HepG2 (cell line): ENCODE results near the gene SMC6. TPM values are rescaled to one million over a fixed set of nuclear protein-coding genes. Genes with fewer than 3 reads are reported as not detected.

Experiments
- CCDC6 ChIP-seq: sonication (generic); formaldehyde crosslinking; IDR thresholded peaks from 2 replicates; pipeline ENCODE4 v1.8.1; 2022; ENCODE audit warnings: mild to moderate bottlenecking, missing genetic modification reagents, moderate library complexity
- FIP1L1 ChIP-seq: fragments of 200-400 bp; formaldehyde crosslinking; IDR thresholded peaks from 2 replicates; pipeline ENCODE4 v1.6.1; 2018; ENCODE audit warnings: low read depth, mild to moderate bottlenecking, low read length, moderate library complexity, borderline replicate concordance; ENCODE audit not compliant: insufficient read depth
- GABPB1 ChIP-seq: IDR thresholded peaks from 2 replicates; pipeline ENCODE4 v1.6.1; 2016; ENCODE audit warnings: mild to moderate bottlenecking, missing genetic modification reagents, moderate library complexity, missing compliant biosample characterization
- KLF13 ChIP-seq: sonication (generic); formaldehyde crosslinking; IDR thresholded peaks from 2 replicates; pipeline ENCODE4 v1.4.0; 2020; ENCODE audit warnings: mild to moderate bottlenecking, missing genetic modification reagents
- MTF1 ChIP-seq: sonication (generic); formaldehyde crosslinking; IDR thresholded peaks from 2 replicates; pipeline ENCODE4 v1.5.0; 2020; ENCODE audit warnings: missing genetic modification reagents
- MYC ChIP-seq: sonication (generic); formaldehyde crosslinking; IDR thresholded peaks from 2 replicates; pipeline ENCODE4 v1.9.0; 2021; ENCODE audit warnings: missing genetic modification reagents, borderline replicate concordance
- MZF1 ChIP-seq: sonication (generic); formaldehyde crosslinking; IDR thresholded peaks from 2 replicates; pipeline ENCODE4 v1.8.1; 2023; ENCODE audit warnings: mild to moderate bottlenecking, missing genetic modification reagents, borderline replicate concordance
- SPEN ChIP-seq: sonication (generic); formaldehyde crosslinking; IDR thresholded peaks from 2 replicates; pipeline ENCODE4 v1.5.1; 2020; ENCODE audit warnings: low read depth, mild to moderate bottlenecking, missing genetic modification reagents
- USF2 ChIP-seq, 2 experiments: sonication (generic) in 1 of 2; formaldehyde crosslinking in 1 of 2; IDR thresholded peaks; 2 replicates each; pipeline versions ENCODE4 v1.5.1 to v1.6.1; 2011 to 2020; ENCODE audit warnings: borderline replicate concordance in 1 of 2, low read depth in 1 of 2, low read length in 1 of 2, mild to moderate bottlenecking in 1 of 2, missing genetic modification reagents in 1 of 2, moderate library complexity in 1 of 2
- ZNF296 ChIP-seq: sonication (generic); formaldehyde crosslinking; conservative IDR thresholded peaks from 2 replicates; pipeline ENCODE4 v1.5.0; 2020; ENCODE audit warnings: mild to moderate bottlenecking, missing genetic modification reagents
- ZNF343 ChIP-seq: sonication (generic); formaldehyde crosslinking; IDR thresholded peaks from 2 replicates; pipeline ENCODE4 v1.4.0; 2020; ENCODE audit warnings: mild to moderate bottlenecking, missing genetic modification reagents
- ZNF362 ChIP-seq: sonication (generic); formaldehyde crosslinking; IDR thresholded peaks from 2 replicates; pipeline ENCODE4 v1.4.0; 2020; ENCODE audit warnings: missing genetic modification reagents, mild to moderate bottlenecking, borderline replicate concordance
- ZNF598 ChIP-seq: sonication (generic); formaldehyde crosslinking; IDR thresholded peaks from 2 replicates; pipeline ENCODE4 v1.5.1; 2020; ENCODE audit warnings: mild to moderate bottlenecking, missing genetic modification reagents, borderline replicate concordance
- ZNF878 ChIP-seq: sonication (generic); formaldehyde crosslinking; IDR thresholded peaks from 2 replicates; pipeline ENCODE4 v1.8.1; 2023; ENCODE audit warnings: mild to moderate bottlenecking, missing genetic modification reagents, moderate library complexity
- ZNF891 ChIP-seq: sonication (generic); formaldehyde crosslinking; IDR thresholded peaks from 2 replicates; pipeline ENCODE4 v1.5.0; 2020; ENCODE audit warnings: mild to moderate bottlenecking, missing genetic modification reagents
- polyA plus RNA-seq, 8 experiments: library from polyadenylated mRNA; depleted of rRNA in 3 of 8; stranded (reverse) in 7 of 8; unstranded in 1 of 8; fragments of >200 nt; fragmentation: Illumina TruSeq in 4 of 8; extraction: Trizol in 4 of 8; gene quantifications; 2 replicates each; pipeline versions ENCODE4 v1.2.1 to v1.2.3, GENCODE V29; 2011 to 2016; ENCODE audit warnings: low read depth in 4 of 8, missing spikeins in 1 of 8, mixed read lengths in 1 of 8; ENCODE audit not compliant: insufficient read depth in 1 of 8
- total RNA-seq, 5 experiments: library from RNA; depleted of rRNA; stranded (reverse); fragments of >200 nt; fragmentation: Illumina TruSeq; extraction: Trizol; gene quantifications; 2 replicates each; pipeline ENCODE4 v1.2.3, GENCODE V29; 2016; ENCODE audit warnings: low read depth in 1 of 5
- TF ChIP-seq, protein P1 (sequence below): sonication (generic); formaldehyde crosslinking; conservative IDR thresholded peaks from 2 replicates; pipeline ENCODE4 v1.8.0; 2022; ENCODE audit warnings: missing genetic modification reagents
- TF ChIP-seq, protein P2 (sequence below): IDR thresholded peaks from 2 replicates; pipeline ENCODE4 v1.6.1; 2016
- TF ChIP-seq, protein P3 (sequence below): sonication (generic); formaldehyde crosslinking; IDR thresholded peaks from 2 replicates; pipeline ENCODE4 v1.5.0; 2020; ENCODE audit warnings: missing genetic modification reagents
- TF ChIP-seq, protein P4 (sequence below): sonication (generic); formaldehyde crosslinking; IDR thresholded peaks from 2 replicates; pipeline ENCODE4 v1.8.0; 2022; ENCODE audit warnings: mild to moderate bottlenecking, missing genetic modification reagents

SMC6 gene
- total and polyA plus RNA-seq, 2 of the 13 experiments (the other 11 are each of a cell fraction or from before 2014, with no cell fraction given): 18.9 to 55.3 TPM

DNA sequence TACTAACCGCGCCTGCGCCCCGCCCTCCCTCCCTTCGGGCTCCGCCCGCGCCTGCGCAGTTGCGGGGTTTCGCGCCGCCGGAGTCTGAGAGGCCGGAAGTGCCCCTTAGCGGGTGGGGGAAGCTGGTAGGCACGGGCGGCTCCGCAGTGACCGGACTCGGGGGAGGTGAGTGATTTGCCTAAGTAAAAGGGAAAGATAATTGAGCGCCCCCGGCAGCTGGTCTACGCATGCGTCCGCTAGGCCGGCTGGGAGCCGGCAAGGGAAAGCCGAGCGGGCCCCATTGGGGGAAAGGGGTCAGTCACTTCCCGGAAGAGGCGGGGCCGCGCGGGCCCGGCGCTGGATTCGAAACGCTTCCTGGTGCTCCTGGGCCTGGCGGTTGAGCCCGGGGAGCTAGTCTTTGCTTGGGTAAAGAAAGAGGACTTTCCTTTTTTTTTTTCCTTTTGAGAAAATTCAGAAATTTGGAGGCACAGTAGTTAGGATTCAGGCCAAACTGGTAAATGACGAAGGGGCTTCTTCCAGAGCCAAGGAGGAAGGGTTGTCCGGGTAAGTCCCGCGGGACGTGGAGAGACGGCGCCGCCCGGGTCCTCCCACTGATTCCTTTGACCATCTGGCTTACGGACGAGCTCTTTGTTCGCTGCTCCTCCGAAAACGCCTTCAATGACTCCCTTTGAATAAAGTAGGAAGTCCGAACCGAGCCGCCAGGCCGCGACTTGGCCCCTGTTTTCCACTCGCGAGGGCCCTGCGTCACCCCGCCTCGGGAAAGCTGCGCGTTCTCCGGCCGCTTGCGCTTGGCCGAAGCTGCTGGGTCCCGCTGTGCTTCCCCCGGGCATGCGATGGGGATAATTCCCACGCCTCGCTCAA lies at the start of gene SMC6, which contains the start of gene GEN1 (continued):
- TF ChIP-seq, protein P1, sequence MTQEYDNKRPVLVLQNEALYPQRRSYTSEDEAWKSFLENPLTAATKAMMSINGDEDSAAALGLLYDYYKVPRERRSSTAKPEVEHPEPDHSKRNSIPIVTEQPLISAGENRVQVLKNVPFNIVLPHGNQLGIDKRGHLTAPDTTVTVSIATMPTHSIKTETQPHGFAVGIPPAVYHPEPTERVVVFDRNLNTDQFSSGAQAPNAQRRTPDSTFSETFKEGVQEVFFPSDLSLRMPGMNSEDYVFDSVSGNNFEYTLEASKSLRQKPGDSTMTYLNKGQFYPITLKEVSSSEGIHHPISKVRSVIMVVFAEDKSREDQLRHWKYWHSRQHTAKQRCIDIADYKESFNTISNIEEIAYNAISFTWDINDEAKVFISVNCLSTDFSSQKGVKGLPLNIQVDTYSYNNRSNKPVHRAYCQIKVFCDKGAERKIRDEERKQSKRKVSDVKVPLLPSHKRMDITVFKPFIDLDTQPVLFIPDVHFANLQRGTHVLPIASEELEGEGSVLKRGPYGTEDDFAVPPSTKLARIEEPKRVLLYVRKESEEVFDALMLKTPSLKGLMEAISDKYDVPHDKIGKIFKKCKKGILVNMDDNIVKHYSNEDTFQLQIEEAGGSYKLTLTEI: no peak
- TF ChIP-seq, protein P2, sequence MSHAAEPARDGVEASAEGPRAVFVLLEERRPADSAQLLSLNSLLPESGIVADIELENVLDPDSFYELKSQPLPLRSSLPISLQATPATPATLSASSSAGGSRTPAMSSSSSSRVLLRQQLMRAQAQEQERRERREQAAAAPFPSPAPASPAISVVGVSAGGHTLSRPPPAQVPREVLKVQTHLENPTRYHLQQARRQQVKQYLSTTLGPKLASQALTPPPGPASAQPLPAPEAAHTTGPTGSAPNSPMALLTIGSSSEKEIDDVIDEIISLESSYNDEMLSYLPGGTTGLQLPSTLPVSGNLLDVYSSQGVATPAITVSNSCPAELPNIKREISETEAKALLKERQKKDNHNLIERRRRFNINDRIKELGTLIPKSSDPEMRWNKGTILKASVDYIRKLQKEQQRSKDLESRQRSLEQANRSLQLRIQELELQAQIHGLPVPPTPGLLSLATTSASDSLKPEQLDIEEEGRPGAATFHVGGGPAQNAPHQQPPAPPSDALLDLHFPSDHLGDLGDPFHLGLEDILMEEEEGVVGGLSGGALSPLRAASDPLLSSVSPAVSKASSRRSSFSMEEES (CRISPR knock-in tag): peak; percentile 16; the same call in 1 of the 2 replicates
- TF ChIP-seq USF2 (IDR thresholded peaks at IDR 0.05; ENCODE audit: low read depth, low read length) (no peak), USF2 (CRISPR knock-in tag; IDR thresholded peaks at IDR 0.05; ENCODE audit: borderline replicate concordance) (no peak), ZNF296 (CRISPR knock-in tag) (no peak), KLF13 (CRISPR knock-in tag) (no peak), ZNF343 (CRISPR knock-in tag) (no peak), ZNF878 (peak; percentile 78), MTF1 (CRISPR knock-in tag) (no peak), GABPB1 (CRISPR knock-in tag) (peak; percentile 95), SPEN (CRISPR knock-in tag) (no peak; the same call in 1 of the 2 replicates), MZF1 (0 out of 2 replicates have a peak, but pooled peaks have one; percentile 45), ZNF362 (no peak), ZNF598 (CRISPR knock-in tag) (no peak), FIP1L1 (no peak), ZNF891 (no peak), MYC (no peak), CCDC6 (no peak; the same call in 1 of the 2 replicates)
- TF ChIP-seq, protein P3, sequence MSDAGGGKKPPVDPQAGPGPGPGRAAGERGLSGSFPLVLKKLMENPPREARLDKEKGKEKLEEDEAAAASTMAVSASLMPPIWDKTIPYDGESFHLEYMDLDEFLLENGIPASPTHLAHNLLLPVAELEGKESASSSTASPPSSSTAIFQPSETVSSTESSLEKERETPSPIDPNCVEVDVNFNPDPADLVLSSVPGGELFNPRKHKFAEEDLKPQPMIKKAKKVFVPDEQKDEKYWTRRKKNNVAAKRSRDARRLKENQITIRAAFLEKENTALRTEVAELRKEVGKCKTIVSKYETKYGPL: no peak
- TF ChIP-seq, protein P4, sequence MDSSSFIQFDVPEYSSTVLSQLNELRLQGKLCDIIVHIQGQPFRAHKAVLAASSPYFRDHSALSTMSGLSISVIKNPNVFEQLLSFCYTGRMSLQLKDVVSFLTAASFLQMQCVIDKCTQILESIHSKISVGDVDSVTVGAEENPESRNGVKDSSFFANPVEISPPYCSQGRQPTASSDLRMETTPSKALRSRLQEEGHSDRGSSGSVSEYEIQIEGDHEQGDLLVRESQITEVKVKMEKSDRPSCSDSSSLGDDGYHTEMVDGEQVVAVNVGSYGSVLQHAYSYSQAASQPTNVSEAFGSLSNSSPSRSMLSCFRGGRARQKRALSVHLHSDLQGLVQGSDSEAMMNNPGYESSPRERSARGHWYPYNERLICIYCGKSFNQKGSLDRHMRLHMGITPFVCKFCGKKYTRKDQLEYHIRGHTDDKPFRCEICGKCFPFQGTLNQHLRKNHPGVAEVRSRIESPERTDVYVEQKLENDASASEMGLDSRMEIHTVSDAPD (CRISPR knock-in tag): no peak
